Lower leg skin (tissue), 4 donors: ENCODE data around the gene HOXB9. TPM values are rescaled to one million over a fixed set of nuclear protein-coding genes. Genes with fewer than 3 reads are reported as not detected.

Source experiments
- DNase-seq, 2 donors: peaks; one replicate each; pipeline ENCODE4 v3.0.0-alpha.2; 2019; ENCODE audit warnings: low spot score in 2 of 2
- H3K4me3 ChIP-seq: fragments of 200-600 bp; sonication (generic); 2 replicates; pipeline ENCODE4 v1.5.1; 2017; ENCODE audit warnings: mild to moderate bottlenecking, low read depth; ENCODE audit not compliant: poor library complexity, severe bottlenecking
- POLR2A ChIP-seq, 2 donors: fragments of 450-650 bp; IDR thresholded peaks; one replicate each; pipeline ENCODE4 v1.6.1; 2016 to 2017; ENCODE audit warnings: antibody characterized with exemption in 2 of 2, mild to moderate bottlenecking in 1 of 2, moderate library complexity in 1 of 2
- WGBS, 2 donors: methylation state at CpG; one replicate each; pipeline ENCODE4 v1.1.5; 2018; 5-methylcytosine and 5-hydroxymethylcytosine counted together
- intact Hi-C: fragments of 100-400 bp; cut with DNase I; formaldehyde crosslinking; loops from one replicate; pipeline ENCODE4 v1.15.0; 2023; ENCODE audit warnings: low total_unique reads
- total RNA-seq, 4 donors: library from RNA; depleted of rRNA; stranded (reverse); fragments of >200 nt; gene quantifications; one replicate each; pipeline ENCODE4 v1.1.0, GENCODE V29; 2016
- TF ChIP-seq, protein P1 (sequence below), 3 donors: fragments of 450-650 bp; IDR thresholded peaks; one replicate each; pipeline ENCODE4 v1.5.1; 2016; ENCODE audit warnings: antibody characterized with exemption in 3 of 3, mild to moderate bottlenecking in 3 of 3, moderate library complexity in 2 of 3

HOXB9 gene
- total RNA-seq, 4 donors from 2014 or later: 0.07 to 0.29 TPM; not detected in 2

DNA sequence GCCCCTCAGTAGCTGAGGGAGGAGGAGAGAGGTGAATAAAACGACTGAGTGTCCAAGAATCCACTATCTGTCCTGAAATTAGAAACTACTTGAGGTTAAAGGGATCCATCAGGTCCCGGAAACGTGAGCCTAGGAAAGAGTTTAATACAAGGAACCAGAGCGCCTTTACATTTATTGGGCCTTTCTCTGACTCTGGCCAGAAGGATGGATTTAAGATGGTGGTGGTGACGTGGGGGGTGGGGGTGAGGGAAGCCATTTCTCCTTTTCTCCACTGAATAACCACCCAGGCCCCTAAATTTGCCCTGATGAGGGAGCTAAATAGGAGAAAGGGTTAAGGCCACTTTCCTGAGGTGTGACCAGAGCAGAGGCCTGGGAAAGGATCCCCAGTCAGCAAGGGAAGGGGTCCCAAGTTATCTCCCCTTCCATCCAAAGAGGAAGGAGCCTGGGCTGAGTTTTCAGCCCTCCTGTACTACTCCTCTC, 1.0 kb upstream of the HOXB9 start:
- TF ChIP-seq, protein P1, sequence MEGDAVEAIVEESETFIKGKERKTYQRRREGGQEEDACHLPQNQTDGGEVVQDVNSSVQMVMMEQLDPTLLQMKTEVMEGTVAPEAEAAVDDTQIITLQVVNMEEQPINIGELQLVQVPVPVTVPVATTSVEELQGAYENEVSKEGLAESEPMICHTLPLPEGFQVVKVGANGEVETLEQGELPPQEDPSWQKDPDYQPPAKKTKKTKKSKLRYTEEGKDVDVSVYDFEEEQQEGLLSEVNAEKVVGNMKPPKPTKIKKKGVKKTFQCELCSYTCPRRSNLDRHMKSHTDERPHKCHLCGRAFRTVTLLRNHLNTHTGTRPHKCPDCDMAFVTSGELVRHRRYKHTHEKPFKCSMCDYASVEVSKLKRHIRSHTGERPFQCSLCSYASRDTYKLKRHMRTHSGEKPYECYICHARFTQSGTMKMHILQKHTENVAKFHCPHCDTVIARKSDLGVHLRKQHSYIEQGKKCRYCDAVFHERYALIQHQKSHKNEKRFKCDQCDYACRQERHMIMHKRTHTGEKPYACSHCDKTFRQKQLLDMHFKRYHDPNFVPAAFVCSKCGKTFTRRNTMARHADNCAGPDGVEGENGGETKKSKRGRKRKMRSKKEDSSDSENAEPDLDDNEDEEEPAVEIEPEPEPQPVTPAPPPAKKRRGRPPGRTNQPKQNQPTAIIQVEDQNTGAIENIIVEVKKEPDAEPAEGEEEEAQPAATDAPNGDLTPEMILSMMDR (IDR thresholded peaks at IDR 0.05): no peak
- no peak for TF ChIP-seq POLR2A (IDR thresholded peaks at IDR 0.05)
- no peak for DNase-seq
- H3K4me3 ChIP-seq: no peak overlapping the region
- intact Hi-C loops: no loop called here
- whole genome bisulfite sequencing, 2 donors: 33 to 34% methylated on average over 5 of the region's 5 CpGs

GRCh38 chr17:48625495-48626244, 488 bp downstream of the HOXB9 start:
- peak overlapping the region; percentile 17 for H3K4me3 ChIP-seq
- WGBS, 2 donors: 1% methylated on average over 52 to 54 of the region's 69 CpGs
- intact Hi-C loops: no loop called here
- DNase-seq: no peak
- TF ChIP-seq POLR2A (IDR thresholded peaks at IDR 0.05): no peak
- TF ChIP-seq, protein P1 (IDR thresholded peaks at IDR 0.05): no peak

GRCh38 chr17:48624544-48625494, 1.3 kb downstream of the HOXB9 start:
- peak overlapping the region; percentile 17 for H3K4me3 ChIP-seq
- TF ChIP-seq, protein P1 (IDR thresholded peaks at IDR 0.05): no peak
- no peak for TF ChIP-seq POLR2A (IDR thresholded peaks at IDR 0.05)
- intact Hi-C loops: no loop called here
- DNase-seq: no peak
- 2 to 4% methylated on average over 55 to 61 of the region's 66 CpGs for WGBS, 2 donors

DNA sequence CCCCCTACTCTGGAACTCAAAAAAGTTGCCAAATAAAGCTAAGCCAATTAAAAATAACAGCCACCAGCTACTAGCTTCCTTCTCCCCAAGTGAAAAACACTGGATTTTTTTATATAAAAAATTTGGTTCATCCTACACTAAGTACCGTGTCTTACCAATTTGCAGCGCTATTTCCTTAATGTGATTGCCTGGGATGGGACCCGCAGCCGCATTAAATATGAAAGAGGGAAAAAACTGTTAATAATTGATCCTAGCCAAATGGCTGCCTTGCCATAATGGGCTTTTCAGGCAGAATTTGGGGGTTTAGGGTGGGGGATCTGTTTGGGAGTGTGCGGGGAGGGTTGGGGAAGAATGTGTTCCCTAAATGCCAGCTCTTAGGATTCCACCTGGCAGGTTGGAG, 2.0 kb downstream of the HOXB9 start:
- TF ChIP-seq, protein P1 (IDR thresholded peaks at IDR 0.05): no peak
- TF ChIP-seq POLR2A (IDR thresholded peaks at IDR 0.05): no peak
- DNase-seq: no peak
- 39 to 43% methylated on average over 5 of the region's 5 CpGs for WGBS, 2 donors
- no peak overlapping the region for H3K4me3 ChIP-seq
- intact Hi-C loops: no loop called here

DNA sequence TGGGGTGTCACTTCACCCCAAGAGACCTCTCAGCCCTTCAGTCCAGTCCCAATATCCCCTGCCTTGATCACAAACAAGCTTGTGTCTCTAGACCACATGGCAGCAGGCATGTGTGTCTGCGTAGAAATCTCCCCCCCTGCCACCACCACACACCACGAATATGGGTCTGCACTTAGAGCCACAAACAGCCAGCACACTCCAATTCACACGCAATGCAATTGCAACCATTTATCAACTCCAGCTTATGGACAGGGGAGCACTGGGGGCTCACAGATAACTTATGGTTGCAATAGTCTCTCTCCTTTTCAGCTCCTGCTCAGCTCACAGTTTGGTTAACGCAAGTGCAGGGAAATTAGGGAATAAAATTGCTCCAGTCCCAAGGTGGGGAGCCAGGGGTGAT, 2.6 kb downstream of the HOXB9 start:
- no peak overlapping the region for H3K4me3 ChIP-seq
- WGBS, 2 donors: 47 to 48% methylated on average over 4 of the region's 4 CpGs
- intact Hi-C loops: no loop called here
- DNase-seq: no peak
- TF ChIP-seq POLR2A (IDR thresholded peaks at IDR 0.05): no peak
- TF ChIP-seq, protein P1 (IDR thresholded peaks at IDR 0.05): no peak
